ENCODE measurements around the gene ZNF658.
"Not testable (repeated sequence)": the region's sequence is repeated elsewhere in the genome, so short reads cannot be mapped to it uniquely, and the experiment has no call there.

- TF ChIP-seq, protein P1, sequence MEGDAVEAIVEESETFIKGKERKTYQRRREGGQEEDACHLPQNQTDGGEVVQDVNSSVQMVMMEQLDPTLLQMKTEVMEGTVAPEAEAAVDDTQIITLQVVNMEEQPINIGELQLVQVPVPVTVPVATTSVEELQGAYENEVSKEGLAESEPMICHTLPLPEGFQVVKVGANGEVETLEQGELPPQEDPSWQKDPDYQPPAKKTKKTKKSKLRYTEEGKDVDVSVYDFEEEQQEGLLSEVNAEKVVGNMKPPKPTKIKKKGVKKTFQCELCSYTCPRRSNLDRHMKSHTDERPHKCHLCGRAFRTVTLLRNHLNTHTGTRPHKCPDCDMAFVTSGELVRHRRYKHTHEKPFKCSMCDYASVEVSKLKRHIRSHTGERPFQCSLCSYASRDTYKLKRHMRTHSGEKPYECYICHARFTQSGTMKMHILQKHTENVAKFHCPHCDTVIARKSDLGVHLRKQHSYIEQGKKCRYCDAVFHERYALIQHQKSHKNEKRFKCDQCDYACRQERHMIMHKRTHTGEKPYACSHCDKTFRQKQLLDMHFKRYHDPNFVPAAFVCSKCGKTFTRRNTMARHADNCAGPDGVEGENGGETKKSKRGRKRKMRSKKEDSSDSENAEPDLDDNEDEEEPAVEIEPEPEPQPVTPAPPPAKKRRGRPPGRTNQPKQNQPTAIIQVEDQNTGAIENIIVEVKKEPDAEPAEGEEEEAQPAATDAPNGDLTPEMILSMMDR (IDR thresholded peaks at IDR 0.05), result not testable (repeated sequence)
- not testable (repeated sequence) for TF ChIP-seq EZH2 (IDR thresholded peaks at IDR 0.05; ENCODE audit: borderline replicate concordance, insufficient read depth, low read depth, low read length, poor library complexity, severe bottlenecking)
Observed at GRCh38 chr9:66920072-66920471, 19.5 kb downstream of the ZNF658 start.
